Activated naive CD8-positive, alpha-beta T cell treated with anti-CD3 and anti-CD28 coated beads, Interleukin-2, amount 10 ng/mL, durations not matched to agents 7 days and 5 days (primary cell): Measurements from ENCODE around the gene MAS1. TPM values are rescaled to one million over a fixed set of nuclear protein-coding genes. Genes with fewer than 3 reads are reported as not detected.

Experiments used
- ATAC-seq: fragments of 150-1000 bp; cut with Tn5 transposase; one replicate; pipeline ENCODE4 v1.10.0; 2021; ENCODE audit warnings: low read depth, moderate library complexity
- POLR2A ChIA-PET: fragments of 350-600 bp; sonication (Branson Sonifier 250); formaldehyde crosslinking; loops from one replicate; lab custom pipeline; 2021; ENCODE audit warnings: antibody characterized with exemption; lab: Charles Lee
- DNase-seq: peaks from one replicate; pipeline ENCODE4 v3.0.0; 2021
- H3K27ac Mint-ChIP-seq: one replicate; pipeline ENCODE4 v1.8.0; 2022; ENCODE audit warnings: mild to moderate bottlenecking, mixed read lengths
- H3K27me3 Mint-ChIP-seq: one replicate; pipeline ENCODE4 v1.8.0; 2022; ENCODE audit warnings: mild to moderate bottlenecking, moderate library complexity, mixed read lengths
- H3K36me3 Mint-ChIP-seq: one replicate; pipeline ENCODE4 v1.8.0; 2021; ENCODE audit warnings: mild to moderate bottlenecking, mixed read lengths
- H3K4me1 Mint-ChIP-seq: one replicate; pipeline ENCODE4 v1.8.0; 2021; ENCODE audit warnings: mixed read lengths
- H3K4me3 Mint-ChIP-seq: one replicate; pipeline ENCODE4 v1.8.0; 2022; ENCODE audit warnings: mild to moderate bottlenecking, moderate library complexity, mixed read lengths
- H3K9me3 Mint-ChIP-seq: one replicate; pipeline ENCODE4 v1.8.0; 2021; ENCODE audit warnings: mixed read lengths
- total RNA-seq, 2 experiments: library from RNA; stranded (reverse); gene quantifications; one replicate each; pipeline ENCODE4 v1.2.3, GENCODE V29; 2021

MAS1 gene
- total RNA-seq, 2 experiments from 2014 or later, result not detected

DNA sequence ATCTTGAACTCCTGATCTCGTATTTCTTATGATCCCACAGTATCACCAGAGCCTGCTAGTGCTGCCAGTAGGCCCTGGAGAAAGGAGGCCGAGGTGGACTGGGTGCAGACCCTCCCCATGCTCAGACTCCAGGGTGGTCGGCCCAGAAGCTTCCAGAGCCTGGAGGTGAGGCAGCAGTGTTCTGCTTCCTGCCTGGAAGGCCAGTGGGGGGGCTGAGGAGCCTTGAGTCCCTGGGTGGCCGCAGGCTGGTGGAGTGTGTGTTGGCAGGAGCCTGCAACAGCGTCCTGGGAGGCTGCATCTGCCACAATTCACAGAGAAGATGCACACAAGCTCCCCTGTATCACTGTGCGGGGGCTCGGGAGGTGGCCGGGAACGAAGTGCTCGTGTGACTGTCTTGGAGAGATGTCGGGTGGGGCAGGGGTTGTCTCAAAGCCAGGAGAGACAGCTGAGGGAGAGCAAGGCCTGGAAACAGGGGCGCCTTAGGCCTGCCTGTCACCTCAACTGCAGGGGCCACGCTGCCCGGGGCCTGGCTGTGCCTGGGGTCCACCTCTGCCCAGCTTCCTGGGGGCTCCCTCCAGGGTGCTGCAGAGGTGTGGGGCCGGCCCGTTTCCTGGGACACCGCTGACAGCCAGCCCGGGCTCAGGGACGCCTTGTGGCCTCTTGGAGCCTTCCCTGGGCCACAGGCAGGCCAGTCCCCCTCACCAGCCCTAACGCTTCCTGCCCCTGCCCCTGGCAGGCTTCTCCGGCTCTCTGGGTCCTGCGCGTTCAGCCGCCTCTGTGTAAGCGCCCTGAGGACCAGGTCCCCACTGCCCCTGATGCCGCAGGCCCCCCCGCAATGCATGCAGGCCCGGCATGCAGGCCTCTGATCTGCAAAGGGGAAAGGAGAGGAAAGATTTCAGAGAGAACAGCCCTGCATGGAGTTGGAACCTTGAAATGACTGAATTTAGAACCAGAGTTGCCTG, 24.2 kb upstream of the MAS1 start:
- ATAC-seq (no peak), DNase-seq (no peak)
- H3K9me3 Mint-ChIP-seq, result no peaks in the 10 kb centered on the region
- peak overlapping the region; percentile 62 for H3K27ac Mint-ChIP-seq
- POLR2A ChIA-PET, result interaction anchor here (0.5 kb wide), 1 partner anchor 239 kb away, joined by 3 read pairs; no protein-coding TSS in a partner anchor
- H3K36me3 Mint-ChIP-seq, result no peaks in the 10 kb centered on the region
- H3K27me3 Mint-ChIP-seq, result no peaks in the 10 kb centered on the region
- peaks cover 15% of the 10 kb centered on the region for H3K4me1 Mint-ChIP-seq
- H3K4me3 Mint-ChIP-seq, result no peak overlapping the region

DNA sequence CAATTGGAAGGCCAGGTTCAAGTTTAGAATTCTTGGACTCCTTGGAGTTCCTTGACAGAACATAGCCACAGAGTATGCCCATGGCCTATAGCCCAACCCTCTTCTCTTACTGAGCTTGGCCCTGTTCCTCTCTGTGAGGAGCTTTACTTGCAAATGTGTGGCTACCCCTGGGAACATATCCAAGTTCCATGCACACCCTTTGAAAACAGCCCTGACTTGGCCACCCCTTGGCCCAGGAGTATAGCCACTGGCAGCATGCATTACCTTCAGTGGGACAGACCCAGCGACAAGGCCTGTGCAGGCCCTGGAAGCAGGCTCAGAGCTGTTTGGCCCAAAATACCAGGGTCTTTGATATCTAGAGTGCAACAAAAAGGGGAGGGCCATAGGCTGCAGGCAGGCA, 19.5 kb upstream of the MAS1 start:
- no peaks in the 10 kb centered on the region for H3K27me3 Mint-ChIP-seq
- no peak overlapping the region for H3K4me3 Mint-ChIP-seq
- H3K36me3 Mint-ChIP-seq, result no peaks in the 10 kb centered on the region
- no peak for ATAC-seq
- H3K4me1 Mint-ChIP-seq, result peaks cover 6% of the 10 kb centered on the region
- no peaks in the 10 kb centered on the region for H3K9me3 Mint-ChIP-seq
- no peak overlapping the region for H3K27ac Mint-ChIP-seq
- POLR2A ChIA-PET, result no interaction called here
- no peak for DNase-seq

- no peak overlapping the region for H3K27ac Mint-ChIP-seq
- POLR2A ChIA-PET, result no interaction called here
- ATAC-seq (peak; percentile 84), DNase-seq (no peak)
- peaks cover 6% of the 10 kb centered on the region for H3K4me1 Mint-ChIP-seq
- no peaks in the 10 kb centered on the region for H3K36me3 Mint-ChIP-seq
- no peak overlapping the region for H3K4me3 Mint-ChIP-seq
- H3K27me3 Mint-ChIP-seq, result no peaks in the 10 kb centered on the region
- H3K9me3 Mint-ChIP-seq, result no peaks in the 10 kb centered on the region
Observed at GRCh38 chr6:159871906-159872305, 18.9 kb upstream of the MAS1 start.

- ATAC-seq (no peak), DNase-seq (no peak)
- Mint-ChIP-seq H3K4me3 (no peak overlapping the region), H3K9me3 (no peaks in the 10 kb centered on the region), H3K27ac (no peak overlapping the region), H3K27me3 (peaks cover 1% of the 10 kb centered on the region), H3K4me1 (peaks cover 6% of the 10 kb centered on the region), H3K36me3 (no peaks in the 10 kb centered on the region)
- POLR2A ChIA-PET, result no interaction called here
Observed at GRCh38 chr6:159874435-159874834, 16.4 kb upstream of the MAS1 start.

DNA sequence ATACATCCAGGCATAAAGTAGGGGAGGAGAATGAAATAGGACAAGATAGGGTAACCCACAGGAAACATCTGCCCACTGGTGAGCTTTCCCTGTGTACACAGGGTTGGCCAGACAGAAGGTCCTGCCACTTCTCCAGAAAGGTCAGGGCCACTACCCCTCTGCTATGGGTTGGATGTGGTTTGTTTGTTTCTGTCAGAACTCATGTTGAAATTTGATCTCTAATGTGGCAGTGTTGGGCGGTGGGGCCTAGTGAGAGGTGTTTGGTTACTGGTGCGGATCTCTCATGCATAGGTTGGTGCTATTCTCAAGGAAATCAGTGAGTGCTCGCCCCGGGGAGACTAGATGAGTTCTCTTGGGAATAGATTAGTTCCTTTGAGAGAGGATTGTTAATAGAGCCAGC, 15.6 kb upstream of the MAS1 start:
- DNase-seq, result no peak
- no peak overlapping the region for H3K4me3 Mint-ChIP-seq
- H3K27ac Mint-ChIP-seq, result no peak overlapping the region
- ATAC-seq, result no peak
- peaks cover 4% of the 10 kb centered on the region for H3K27me3 Mint-ChIP-seq
- peaks cover 6% of the 10 kb centered on the region for H3K4me1 Mint-ChIP-seq
- H3K36me3 Mint-ChIP-seq, result no peaks in the 10 kb centered on the region
- no peaks in the 10 kb centered on the region for H3K9me3 Mint-ChIP-seq
- POLR2A ChIA-PET, result no interaction called here

GRCh38 chr6:159876242-159876641, 14.5 kb upstream of the MAS1 start:
- ATAC-seq (no peak), DNase-seq (no peak)
- no peaks in the 10 kb centered on the region for H3K9me3 Mint-ChIP-seq
- H3K27me3 Mint-ChIP-seq, result peaks cover 7% of the 10 kb centered on the region
- H3K36me3 Mint-ChIP-seq, result no peaks in the 10 kb centered on the region
- H3K4me3 Mint-ChIP-seq, result no peak overlapping the region
- peaks cover 6% of the 10 kb centered on the region for H3K4me1 Mint-ChIP-seq
- POLR2A ChIA-PET, result no interaction called here
- H3K27ac Mint-ChIP-seq, result no peak overlapping the region

DNA sequence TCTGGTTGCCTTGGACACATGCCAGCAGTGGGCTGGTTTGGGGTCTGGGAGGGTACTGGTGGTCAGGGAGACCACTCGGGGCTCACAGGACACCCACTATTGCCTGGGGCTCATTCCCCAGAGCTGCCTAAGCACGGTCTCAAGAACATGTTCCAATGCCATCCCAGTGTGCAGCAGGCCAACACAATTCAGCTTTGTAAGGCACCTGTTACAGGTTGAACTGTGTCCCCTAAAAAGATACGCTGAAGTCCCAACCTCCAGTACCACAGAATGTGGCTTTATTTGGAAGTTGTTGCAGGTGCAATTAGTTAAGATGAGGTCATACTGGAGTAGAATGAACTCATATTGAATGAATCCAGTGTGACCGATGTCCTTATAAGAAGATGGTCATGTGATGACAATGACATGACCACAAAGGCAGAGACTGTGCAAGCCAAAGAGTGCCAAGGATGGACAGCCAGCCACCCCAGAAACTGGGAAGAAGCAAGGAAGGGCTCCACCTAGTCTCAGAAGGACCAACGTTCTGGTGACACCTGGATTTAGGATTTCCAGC, 13.5 kb upstream of the MAS1 start:
- no peak for ATAC-seq
- Mint-ChIP-seq H3K27ac (no peak overlapping the region), H3K4me1 (no peaks in the 10 kb centered on the region), H3K9me3 (no peaks in the 10 kb centered on the region), H3K27me3 (peaks cover 10% of the 10 kb centered on the region), H3K36me3 (no peaks in the 10 kb centered on the region), H3K4me3 (no peak overlapping the region)
- DNase-seq, result no peak
- POLR2A ChIA-PET, result no interaction called here

DNA sequence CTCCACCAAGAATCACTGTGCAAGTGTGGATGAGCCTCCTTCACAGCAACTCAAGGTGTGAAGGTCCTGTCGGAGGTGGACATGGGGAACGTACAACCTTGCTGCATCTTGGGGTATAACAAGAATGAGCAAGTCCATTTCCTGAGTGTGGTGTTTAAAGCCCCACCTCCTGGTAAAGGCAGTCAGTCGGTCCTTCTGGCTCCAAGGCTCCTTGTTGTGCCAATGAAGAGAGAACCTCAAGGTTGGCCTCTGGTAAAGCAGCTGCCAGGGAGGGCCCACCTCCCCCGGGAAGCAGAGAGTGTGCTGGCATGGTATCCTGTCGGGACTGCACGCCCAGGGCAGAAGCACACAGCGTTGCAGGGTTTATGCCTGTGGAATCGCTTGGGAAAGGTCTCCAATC, 12.4 kb upstream of the MAS1 start:
- Mint-ChIP-seq H3K27me3 (peaks cover 13% of the 10 kb centered on the region), H3K9me3 (no peaks in the 10 kb centered on the region), H3K27ac (no peak overlapping the region), H3K4me3 (no peak overlapping the region), H3K4me1 (no peaks in the 10 kb centered on the region), H3K36me3 (no peaks in the 10 kb centered on the region)
- ATAC-seq (no peak), DNase-seq (no peak)
- POLR2A ChIA-PET, result no interaction called here

DNA sequence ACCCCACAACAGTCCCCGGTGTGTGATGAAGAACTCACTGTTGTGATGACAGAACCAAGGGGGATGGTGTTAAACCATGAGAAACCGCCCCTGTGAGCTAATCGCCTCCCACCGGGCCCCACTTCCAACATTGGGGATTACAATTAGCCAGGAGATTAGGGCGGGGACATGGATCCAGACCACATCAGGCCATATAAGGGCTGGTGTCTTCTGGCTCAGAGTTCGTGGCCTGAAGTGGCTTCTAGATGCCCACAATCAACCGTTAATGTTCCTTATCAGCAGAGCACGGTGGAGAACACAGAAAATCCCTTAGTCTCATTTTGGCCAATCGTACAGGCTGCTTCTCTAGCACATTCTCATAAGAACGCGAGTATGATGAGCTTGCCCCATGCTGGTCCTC, 10.9 kb upstream of the MAS1 start:
- Mint-ChIP-seq H3K36me3 (no peaks in the 10 kb centered on the region), H3K4me3 (no peak overlapping the region), H3K9me3 (no peaks in the 10 kb centered on the region), H3K27me3 (peaks cover 13% of the 10 kb centered on the region), H3K4me1 (no peaks in the 10 kb centered on the region), H3K27ac (no peak overlapping the region)
- POLR2A ChIA-PET, result no interaction called here
- DNase-seq (no peak), ATAC-seq (no peak)

- Mint-ChIP-seq H3K27ac (no peak overlapping the region), H3K4me1 (no peaks in the 10 kb centered on the region)
Observed at GRCh38 chr6:159880412-159880975, 10.3 kb upstream of the MAS1 start.

GRCh38 chr6:159884720-159885119, 6.1 kb upstream of the MAS1 start:
- DNase-seq (no peak), ATAC-seq (no peak)
- H3K27ac Mint-ChIP-seq, result no peak overlapping the region
- no peaks in the 10 kb centered on the region for H3K36me3 Mint-ChIP-seq
- H3K4me3 Mint-ChIP-seq, result no peak overlapping the region
- H3K9me3 Mint-ChIP-seq, result no peaks in the 10 kb centered on the region
- H3K4me1 Mint-ChIP-seq, result no peaks in the 10 kb centered on the region
- H3K27me3 Mint-ChIP-seq, result peaks cover 24% of the 10 kb centered on the region
- POLR2A ChIA-PET, result no interaction called here

More at GRCh38 chr6:159880412-159880975, 10.3 kb upstream of the MAS1 start:
- DNase-seq (no peak), ATAC-seq (no peak)
- Mint-ChIP-seq H3K27me3 (peaks cover 17% of the 10 kb centered on the region), H3K9me3 (no peaks in the 10 kb centered on the region), H3K4me3 (no peak overlapping the region), H3K36me3 (no peaks in the 10 kb centered on the region)
- POLR2A ChIA-PET, result no interaction called here

GRCh38 chr6:159886270-159886669, 4.5 kb upstream of the MAS1 start:
- DNase-seq (no peak), ATAC-seq (no peak)
- H3K36me3 Mint-ChIP-seq, result no peaks in the 10 kb centered on the region
- no peaks in the 10 kb centered on the region for H3K9me3 Mint-ChIP-seq
- H3K4me3 Mint-ChIP-seq, result no peak overlapping the region
- H3K27ac Mint-ChIP-seq, result no peak overlapping the region
- POLR2A ChIA-PET, result no interaction called here
- H3K4me1 Mint-ChIP-seq, result no peaks in the 10 kb centered on the region
- peaks cover 31% of the 10 kb centered on the region for H3K27me3 Mint-ChIP-seq

- POLR2A ChIA-PET, result no interaction called here
- Mint-ChIP-seq H3K36me3 (no peaks in the 10 kb centered on the region), H3K4me1 (no peaks in the 10 kb centered on the region), H3K9me3 (no peaks in the 10 kb centered on the region), H3K4me3 (no peak overlapping the region), H3K27me3 (peaks cover 35% of the 10 kb centered on the region), H3K27ac (no peak overlapping the region)
- DNase-seq (no peak), ATAC-seq (no peak)
Observed at GRCh38 chr6:159887146-159887545, 3.6 kb upstream of the MAS1 start.

GRCh38 chr6:159887761-159888160, 3.0 kb upstream of the MAS1 start:
- H3K4me3 Mint-ChIP-seq, result no peak overlapping the region
- no peaks in the 10 kb centered on the region for H3K9me3 Mint-ChIP-seq

More at GRCh38 chr6:159887761-159888160, 3.0 kb upstream of the MAS1 start:
- Mint-ChIP-seq H3K27me3 (peaks cover 33% of the 10 kb centered on the region), H3K27ac (no peak overlapping the region), H3K4me1 (no peaks in the 10 kb centered on the region), H3K36me3 (no peaks in the 10 kb centered on the region)
- POLR2A ChIA-PET, result no interaction called here
- no peak for ATAC-seq
- DNase-seq, result no peak
